ENCODE results near the gene ABCG1. TPM values are rescaled to one million over a fixed set of nuclear protein-coding genes. Genes with fewer than 3 reads are reported as not detected.
"Not testable (repeated sequence)": the region's sequence is repeated elsewhere in the genome, so short reads cannot be mapped to it uniquely, and the experiment has no call there.

The ABCG1 gene
- total and polyA plus RNA-seq, 8 donors = 3.1 to 65.9 (median 15.6) TPM

DNA sequence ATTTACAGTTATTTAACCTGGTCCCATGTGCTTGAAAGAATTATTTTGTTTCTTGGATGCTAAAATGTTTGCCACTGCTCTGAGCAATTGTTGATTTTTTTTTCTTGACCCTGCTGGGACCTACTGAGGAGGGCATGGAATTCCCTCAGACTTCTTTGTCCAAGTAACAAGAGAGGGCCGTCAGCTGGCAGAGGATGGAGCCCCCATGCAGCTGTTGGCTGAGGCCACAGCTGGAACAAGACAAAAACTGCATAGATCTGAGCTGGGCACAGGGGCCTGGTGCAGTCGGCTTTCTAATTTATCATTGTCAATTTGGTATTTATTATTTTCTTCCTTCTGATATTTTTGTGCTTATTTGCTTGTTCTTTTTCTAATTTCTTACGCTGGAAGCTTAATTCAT, 39.6 kb upstream of the ABCG1 start:
- TF ChIP-seq POLR2A (IDR thresholded peaks at IDR 0.05) = no peak
- TF ChIP-seq EP300 (IDR thresholded peaks at IDR 0.05) = no peak
- TF ChIP-seq, protein P1, sequence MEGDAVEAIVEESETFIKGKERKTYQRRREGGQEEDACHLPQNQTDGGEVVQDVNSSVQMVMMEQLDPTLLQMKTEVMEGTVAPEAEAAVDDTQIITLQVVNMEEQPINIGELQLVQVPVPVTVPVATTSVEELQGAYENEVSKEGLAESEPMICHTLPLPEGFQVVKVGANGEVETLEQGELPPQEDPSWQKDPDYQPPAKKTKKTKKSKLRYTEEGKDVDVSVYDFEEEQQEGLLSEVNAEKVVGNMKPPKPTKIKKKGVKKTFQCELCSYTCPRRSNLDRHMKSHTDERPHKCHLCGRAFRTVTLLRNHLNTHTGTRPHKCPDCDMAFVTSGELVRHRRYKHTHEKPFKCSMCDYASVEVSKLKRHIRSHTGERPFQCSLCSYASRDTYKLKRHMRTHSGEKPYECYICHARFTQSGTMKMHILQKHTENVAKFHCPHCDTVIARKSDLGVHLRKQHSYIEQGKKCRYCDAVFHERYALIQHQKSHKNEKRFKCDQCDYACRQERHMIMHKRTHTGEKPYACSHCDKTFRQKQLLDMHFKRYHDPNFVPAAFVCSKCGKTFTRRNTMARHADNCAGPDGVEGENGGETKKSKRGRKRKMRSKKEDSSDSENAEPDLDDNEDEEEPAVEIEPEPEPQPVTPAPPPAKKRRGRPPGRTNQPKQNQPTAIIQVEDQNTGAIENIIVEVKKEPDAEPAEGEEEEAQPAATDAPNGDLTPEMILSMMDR (IDR thresholded peaks at IDR 0.05) = no peak
- no peak for TF ChIP-seq POLR2AphosphoS5 (IDR thresholded peaks at IDR 0.05)
- DNase-seq = no peak

DNA sequence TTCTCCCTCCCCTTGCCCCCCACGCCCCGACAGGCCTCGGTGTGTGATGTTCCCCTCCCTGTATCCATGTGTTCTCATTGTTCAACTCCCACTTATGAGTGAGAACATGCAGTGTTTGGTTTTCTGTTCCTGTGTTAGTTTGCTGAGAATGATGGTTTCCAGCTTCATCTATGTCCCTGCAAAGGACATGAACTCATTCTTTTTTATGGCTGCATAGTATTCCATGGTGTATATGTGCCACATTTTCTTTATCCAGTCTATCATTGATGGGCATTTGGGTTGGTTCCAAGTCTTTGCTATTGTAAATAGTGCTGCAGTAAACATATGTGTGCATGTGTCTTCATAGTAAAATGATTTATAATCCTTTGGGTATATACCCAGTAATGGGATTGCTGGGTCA, 38.9 kb upstream of the ABCG1 start:
- H3K36me3 ChIP-seq; H3K9me3 ChIP-seq; H3K27ac ChIP-seq; H3K27me3 ChIP-seq; H3K4me3 ChIP-seq; intact Hi-C loops (cut with DNase I; ENCODE audit: low total_unique reads); DNase-seq: not testable (repeated sequence)
- H3K4me1 ChIP-seq = peaks cover 0 to 20% (median 4%) of the 10 kb centered on the region in 4 donors
- WGBS, 5 donors = 76 to 100% (median 93%) methylated on average over 3 of the region's 3 CpGs

More for the DNA sequence above, 39.6 kb upstream of the ABCG1 start:
- WGBS, 5 donors = 61 to 74% (median 66%) methylated on average over 3 of the region's 3 CpGs
- Histone ChIP-seq H3K9me3 (no peaks in the 10 kb centered on the region), H3K27ac (no peak overlapping the region), H3K4me1 (peaks cover 0 to 20% (median 4%) of the 10 kb centered on the region in 4 donors), H3K36me3 (no peaks in the 10 kb centered on the region), H3K27me3 (no peaks in the 10 kb centered on the region), H3K4me3 (no peak overlapping the region)
- intact Hi-C loops (cut with DNase I; ENCODE audit: low total_unique reads) = no loop called here

DNA sequence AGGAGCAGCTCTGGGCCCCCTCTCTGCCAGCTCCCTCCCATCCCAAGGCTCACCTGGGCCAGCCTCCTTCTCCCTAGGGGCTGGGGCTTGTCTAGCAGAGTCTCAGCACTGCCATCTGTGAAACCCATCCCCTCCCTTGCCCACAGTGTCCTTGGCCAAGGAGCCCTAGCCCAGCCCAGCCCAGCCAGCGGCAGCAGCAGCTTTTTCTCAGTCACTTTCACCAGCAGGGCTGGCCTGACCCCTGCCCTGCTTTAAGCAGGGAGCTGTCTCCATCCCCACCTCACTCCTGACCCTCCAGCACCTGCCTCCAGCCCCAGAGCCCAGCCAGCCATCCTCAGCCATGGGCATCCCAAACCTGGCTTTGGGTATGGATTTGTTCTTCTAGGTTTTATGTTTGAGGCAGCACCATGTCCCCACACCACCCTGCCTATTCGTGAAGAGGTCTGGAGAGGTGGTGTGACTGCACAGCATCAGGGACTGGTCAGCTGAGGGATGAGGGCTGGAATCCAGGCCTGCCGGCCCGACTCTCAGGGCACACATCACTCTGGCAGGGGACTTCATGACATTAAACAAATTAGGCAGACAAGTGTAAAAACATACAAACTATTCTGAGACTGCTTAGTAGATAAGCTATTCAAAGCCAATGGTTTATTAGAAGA, 36.1 kb upstream of the ABCG1 start:
- H3K27ac ChIP-seq = no peak overlapping the region
- no peaks in the 10 kb centered on the region for H3K36me3 ChIP-seq
- no peak overlapping the region for H3K4me3 ChIP-seq
- intact Hi-C loops (cut with DNase I; ENCODE audit: low total_unique reads) = no loop called here
- no peaks in the 10 kb centered on the region for H3K27me3 ChIP-seq
- no peak for DNase-seq
- TF ChIP-seq POLR2A (IDR thresholded peaks at IDR 0.05) (no peak), EP300 (IDR thresholded peaks at IDR 0.05) (peak; percentile 7), POLR2AphosphoS5 (IDR thresholded peaks at IDR 0.05) (peak in 1 of 3 donors; percentile 37)
- H3K9me3 ChIP-seq = no peaks in the 10 kb centered on the region
- 49 to 68% (median 60%) methylated on average over 4 of the region's 4 CpGs for WGBS, 5 donors
- peaks cover 0 to 19% (median 7%) of the 10 kb centered on the region in 4 donors for H3K4me1 ChIP-seq

DNA sequence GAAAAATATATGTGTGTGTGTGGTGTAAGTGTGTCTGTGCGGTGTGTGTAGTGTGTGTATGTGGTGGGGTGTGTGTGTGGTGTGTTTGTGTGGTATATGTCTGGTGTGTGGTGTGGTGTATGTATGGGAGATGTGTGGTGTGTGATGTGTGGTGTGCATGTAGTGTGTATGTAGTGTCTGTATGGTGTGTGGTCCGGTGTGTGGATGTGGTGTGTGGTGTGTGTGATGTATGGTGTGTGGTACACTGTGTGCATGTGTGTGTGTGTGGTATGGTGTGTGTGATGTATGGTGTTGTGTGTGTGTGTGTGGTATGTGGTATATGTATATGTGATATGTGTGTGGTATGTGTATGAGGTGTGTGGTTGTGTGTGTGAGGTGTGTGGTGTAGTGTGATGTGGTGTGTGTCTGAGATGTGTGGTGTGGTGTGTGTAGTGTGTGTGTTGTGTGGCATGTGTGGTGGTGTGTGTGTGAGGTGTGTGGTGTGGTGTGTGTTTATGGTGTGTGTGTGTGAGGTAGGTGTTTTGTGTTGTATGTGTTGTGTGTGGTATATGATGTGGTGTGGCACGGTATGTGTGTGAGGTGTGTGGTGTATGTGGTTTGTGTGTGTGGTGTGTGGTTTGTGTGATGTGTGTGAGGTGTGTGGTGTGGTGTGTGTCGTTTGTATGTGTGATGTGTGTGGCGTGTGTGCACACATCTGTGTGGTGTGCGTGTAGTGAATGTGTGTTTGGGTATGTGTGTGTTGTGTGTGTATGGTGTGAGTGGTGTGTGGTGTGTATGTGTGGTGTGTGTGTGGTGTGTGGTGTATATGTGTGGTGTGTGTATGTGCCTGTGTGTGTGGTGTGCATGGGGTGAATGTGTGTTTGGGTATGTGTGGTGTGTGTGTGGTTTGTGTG, 35.3 kb upstream of the ABCG1 start:
- H3K9me3 ChIP-seq = no peaks in the 10 kb centered on the region
- no peak overlapping the region for H3K4me3 ChIP-seq
- H3K4me1 ChIP-seq = peaks cover 1 to 22% (median 10%) of the 10 kb centered on the region in 4 donors
- H3K27ac ChIP-seq = no peak overlapping the region
- WGBS, 5 donors = 83 to 95% (median 93%) methylated on average over 6 of the region's 6 CpGs
- intact Hi-C loops (cut with DNase I; ENCODE audit: low total_unique reads) = no loop called here
- no peak for DNase-seq
- TF ChIP-seq POLR2AphosphoS5 (IDR thresholded peaks at IDR 0.05) (no peak), POLR2A (IDR thresholded peaks at IDR 0.05) (no peak), EP300 (IDR thresholded peaks at IDR 0.05) (no peak)
- TF ChIP-seq, protein P1 (IDR thresholded peaks at IDR 0.05) = no peak
- H3K36me3 ChIP-seq = no peaks in the 10 kb centered on the region
- no peaks in the 10 kb centered on the region for H3K27me3 ChIP-seq

DNA sequence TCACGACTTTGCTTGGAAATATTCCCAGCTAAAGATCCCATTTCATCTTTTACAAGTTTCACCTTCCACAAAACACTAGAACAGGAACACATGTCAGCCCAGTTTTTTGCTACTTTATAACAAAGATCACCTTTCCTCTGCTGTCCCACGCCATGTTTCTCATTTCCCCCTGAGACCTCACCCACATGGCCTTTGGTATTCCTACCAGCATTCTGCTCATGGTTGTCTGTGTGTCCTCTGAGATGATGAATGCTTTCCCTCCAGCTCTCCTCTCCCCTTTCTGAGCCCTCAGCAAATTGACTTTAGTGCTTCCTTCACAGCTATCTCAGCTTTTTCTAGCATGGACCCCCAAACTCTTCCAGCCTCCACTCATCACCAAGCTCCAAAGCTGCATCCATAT, 32.3 kb upstream of the ABCG1 start:
- DNase-seq = no peak
- Histone ChIP-seq H3K27me3 (no peaks in the 10 kb centered on the region), H3K4me1 (peaks cover 4 to 25% (median 16%) of the 10 kb centered on the region in 4 donors), H3K4me3 (no peak overlapping the region), H3K36me3 (no peaks in the 10 kb centered on the region), H3K9me3 (no peaks in the 10 kb centered on the region), H3K27ac (no peak overlapping the region)
- intact Hi-C loops (cut with DNase I; ENCODE audit: low total_unique reads) = no loop called here
- WGBS, 5 donors = 67 to 80% (median 73%) methylated on average over 2 of the region's 2 CpGs
- TF ChIP-seq, protein P1 (IDR thresholded peaks at IDR 0.05) = no peak
- TF ChIP-seq EP300 (IDR thresholded peaks at IDR 0.05) = no peak
- TF ChIP-seq POLR2A (IDR thresholded peaks at IDR 0.05) = no peak
- TF ChIP-seq POLR2AphosphoS5 (IDR thresholded peaks at IDR 0.05) = no peak

All from stomach (tissue), 9 donors.